CD4-positive, alpha-beta T cell treated with Interleukin-6 at 100 ng/mL for 8 hours (primary cell): ENCODE measurements around the gene C1orf116.

Experiments used
- DNase-seq: peaks from one replicate; pipeline ENCODE4 v3.0.0-alpha.2; 2020; ENCODE audit warnings: mixed read lengths, low spot score

The C1orf116 gene

GRCh38 chr1:207019661-207020060, 12.9 kb downstream of the C1orf116 start:
- DNase-seq, result no peak

- no peak for DNase-seq
These were observed 13.4 kb downstream of the C1orf116 start for GRCh38 chr1:207019161-207019560.

GRCh38 chr1:207018707-207019106, 13.8 kb downstream of the C1orf116 start:
- DNase-seq, result no peak

DNA sequence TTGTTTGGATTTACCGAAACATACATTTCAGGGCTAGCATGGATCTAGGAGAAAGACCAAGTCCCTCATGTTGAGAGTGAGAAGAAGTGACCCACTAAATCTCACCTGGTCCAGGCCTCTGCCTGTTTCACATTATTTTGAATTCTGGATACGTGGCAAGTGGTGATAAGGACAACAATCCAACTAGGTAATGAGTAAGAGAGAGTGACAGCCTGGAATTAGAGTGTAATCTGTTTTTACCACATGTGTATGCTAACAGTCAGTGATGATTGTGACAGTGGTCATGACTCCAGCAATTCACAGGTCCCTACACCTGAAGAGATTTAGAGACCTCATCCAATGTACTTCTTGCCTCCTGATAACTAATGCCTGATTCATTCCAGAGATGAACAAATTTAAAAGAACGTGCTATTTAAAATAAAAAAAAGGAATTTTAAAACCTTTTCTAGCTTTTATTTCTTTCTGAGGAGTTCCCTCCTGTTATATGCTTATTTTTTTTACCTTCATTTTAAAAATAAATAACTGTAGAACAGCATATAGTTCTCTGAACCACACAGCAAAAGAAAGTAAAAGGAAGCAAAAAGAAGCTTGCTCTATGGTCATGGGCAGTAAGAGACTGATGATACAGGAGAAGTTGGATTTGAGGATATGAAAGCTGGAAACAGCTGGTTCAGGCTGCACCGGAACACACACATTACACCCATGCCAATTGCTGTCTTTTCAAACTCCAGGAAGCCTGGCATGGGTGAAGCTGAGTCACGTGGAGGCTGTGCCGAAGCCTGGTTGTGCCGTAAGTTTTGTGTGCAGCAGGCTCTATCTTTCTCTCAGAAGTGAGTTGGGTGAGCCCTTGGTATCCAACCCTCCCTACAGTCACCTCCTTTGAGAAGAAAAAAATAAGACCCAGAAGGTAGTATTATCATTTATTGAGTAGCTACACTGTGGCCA, 14.7 kb downstream of the C1orf116 start:
- no peak for DNase-seq

GRCh38 chr1:207015791-207016190, 16.8 kb downstream of the C1orf116 start:
- no peak for DNase-seq

DNA sequence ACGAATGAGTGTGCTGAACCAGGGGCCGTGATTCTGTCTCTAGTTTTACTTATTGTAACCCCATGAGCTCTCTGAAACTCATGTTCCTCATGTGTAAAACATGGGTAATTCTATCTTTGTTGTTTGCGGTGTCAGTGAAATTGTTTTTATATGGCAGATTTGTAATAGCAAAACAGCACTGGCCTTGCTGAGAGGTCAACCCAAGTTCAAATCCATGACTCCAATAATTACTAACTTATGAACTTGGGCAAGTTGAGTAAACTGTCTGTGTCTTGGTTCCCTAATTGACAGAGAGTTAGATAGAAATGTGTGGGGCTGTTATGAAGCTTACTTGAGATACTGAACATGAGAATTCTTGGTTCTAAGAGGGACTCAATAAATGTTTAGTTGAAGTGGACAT, 17.8 kb downstream of the C1orf116 start:
- no peak for DNase-seq

- no peak for DNase-seq
These were observed 19.1 kb downstream of the C1orf116 start for GRCh38 chr1:207013321-207014085.

DNA sequence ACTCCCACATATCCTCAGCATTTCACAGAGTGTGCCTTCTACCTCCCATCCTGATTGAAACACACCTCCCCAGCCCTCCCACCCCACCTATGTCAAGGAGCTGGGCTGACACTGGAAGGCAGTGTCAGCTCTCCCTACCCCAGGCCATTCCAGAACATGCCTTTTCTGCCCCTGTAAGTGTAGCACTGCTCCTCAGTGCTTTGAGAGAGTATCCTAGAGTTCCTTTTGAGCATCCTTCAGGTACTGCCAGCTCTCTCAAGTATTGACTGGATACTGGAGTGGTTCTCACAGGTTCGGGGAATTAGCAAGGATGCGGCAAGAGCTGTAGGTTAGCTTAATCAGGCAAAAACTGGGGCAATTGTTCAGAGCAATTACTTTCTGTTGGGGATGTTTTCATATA, 21.8 kb downstream of the C1orf116 start:
- no peak for DNase-seq

DNA sequence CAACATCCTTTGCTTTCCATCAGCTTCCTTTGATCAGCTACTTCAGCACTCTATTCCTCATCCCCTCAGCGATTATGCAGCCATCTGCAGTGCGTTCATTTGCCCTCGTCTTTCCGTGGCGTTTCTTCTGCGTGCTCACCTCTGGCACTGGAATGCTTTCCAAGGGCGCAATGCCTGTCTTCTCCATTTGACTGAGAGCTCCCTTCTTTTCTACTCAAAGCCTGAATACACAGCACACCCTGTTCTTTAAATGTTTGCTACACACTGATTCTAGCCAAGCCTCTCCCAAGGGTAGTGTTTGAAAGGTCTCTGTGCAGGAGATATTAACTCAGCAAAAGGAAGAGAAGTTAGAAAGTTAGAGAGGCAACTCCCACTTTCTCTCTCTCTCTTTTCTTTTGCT, 22.6 kb downstream of the C1orf116 start:
- no peak for DNase-seq

DNA sequence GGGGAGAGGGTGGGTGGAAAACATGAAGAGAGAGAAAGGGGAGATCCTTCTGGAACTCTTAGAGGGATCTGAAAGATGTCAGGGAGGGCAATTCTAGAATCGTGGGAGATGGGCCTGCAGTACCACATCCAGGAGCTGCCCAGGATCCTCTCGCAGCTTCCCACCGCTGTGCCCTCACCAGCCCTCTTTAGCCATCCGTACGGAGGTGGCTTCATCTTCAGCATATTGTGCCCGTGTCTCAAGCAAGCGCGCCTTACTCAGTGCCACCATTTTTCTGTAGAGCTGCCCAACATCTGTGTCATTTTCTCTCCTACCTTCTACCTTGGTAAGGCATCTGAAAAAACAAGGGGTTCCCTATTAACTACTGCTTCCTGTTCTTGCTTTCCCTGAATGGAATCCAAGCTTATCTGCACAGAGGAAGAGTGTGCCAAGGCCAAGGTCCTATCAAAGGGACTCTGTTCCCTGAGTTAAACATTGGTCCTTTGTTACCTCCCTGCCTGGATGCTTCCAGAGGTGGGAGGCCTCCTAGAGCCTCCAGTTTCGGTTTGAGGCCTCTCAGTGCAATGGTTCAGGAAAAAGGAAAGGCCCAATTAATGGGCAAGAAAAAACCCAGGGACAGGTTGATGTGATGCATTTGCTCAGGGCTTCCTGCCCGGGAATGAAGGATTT, 23.2 kb downstream of the C1orf116 start:
- no peak for DNase-seq

- DNase-seq, result no peak
These were observed 25.1 kb downstream of the C1orf116 start for GRCh38 chr1:207007352-207008033.

DNA sequence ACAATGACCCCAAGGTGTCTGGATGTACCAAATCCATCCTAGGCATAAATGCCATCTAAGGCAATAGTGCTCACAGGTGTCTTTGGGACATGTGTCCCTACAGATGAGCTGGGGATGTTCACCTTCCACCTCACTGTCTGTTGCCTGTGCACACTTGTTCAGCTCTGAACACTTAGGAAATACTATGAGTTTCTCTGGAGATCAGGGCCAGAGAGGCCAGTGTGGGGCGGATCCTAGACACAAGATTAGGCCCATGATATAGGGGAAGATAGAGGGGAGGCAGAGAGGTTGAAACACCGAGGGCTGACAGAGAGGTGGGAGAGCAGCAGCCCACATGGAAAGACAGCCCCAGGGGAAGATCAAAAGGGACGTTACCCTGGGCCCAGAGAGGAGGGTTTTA, 25.6 kb downstream of the C1orf116 start:
- no peak for DNase-seq

DNA sequence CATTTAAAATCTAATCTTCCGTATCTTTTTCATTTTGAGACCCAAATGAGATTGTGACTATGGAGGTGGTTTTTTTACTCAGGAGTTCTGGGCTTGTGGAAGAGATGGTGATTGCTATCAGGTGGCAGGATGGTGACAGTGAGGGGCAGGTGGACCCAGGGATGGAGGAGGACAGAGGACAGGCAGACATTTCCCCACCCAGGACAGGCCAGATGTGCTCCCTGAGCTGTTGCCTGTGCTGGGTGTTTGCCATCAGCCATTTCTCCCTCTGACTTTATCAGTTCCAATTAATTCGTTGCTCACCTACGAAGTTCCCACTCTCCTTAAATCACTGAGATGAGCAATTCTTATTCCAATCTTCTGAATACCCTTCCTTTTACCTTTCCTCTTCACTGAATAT, 26.5 kb downstream of the C1orf116 start:
- DNase-seq, result no peak

GRCh38 chr1:207004931-207005830, 27.4 kb downstream of the C1orf116 start:
- DNase-seq, result peak; percentile 18

- DNase-seq, result no peak
These were observed 29.3 kb downstream of the C1orf116 start for GRCh38 chr1:207003210-207003609.

- DNase-seq, result no peak
These were observed 29.8 kb downstream of the C1orf116 start for GRCh38 chr1:207002724-207003146.

- no peak for DNase-seq
These were observed 30.9 kb downstream of the C1orf116 start for GRCh38 chr1:207001492-207002245.

- DNase-seq, result no peak
These were observed 31.8 kb downstream of the C1orf116 start for GRCh38 chr1:207000651-207001291.

GRCh38 chr1:206998816-206999215, 33.7 kb downstream of the C1orf116 start:
- DNase-seq, result no peak

GRCh38 chr1:206992790-206993189, 39.8 kb downstream of the C1orf116 start:
- DNase-seq, result no peak
